ENCODE data around the gene NFIA. TPM values are rescaled to one million over a fixed set of nuclear protein-coding genes. Genes with fewer than 3 reads are reported as not detected.

NFIA gene
- total and polyA plus RNA-seq, 2 of the 13 experiments (the other 11 are each of a cell fraction or from before 2014, with no cell fraction given): 14.7 to 28.5 TPM

DNA sequence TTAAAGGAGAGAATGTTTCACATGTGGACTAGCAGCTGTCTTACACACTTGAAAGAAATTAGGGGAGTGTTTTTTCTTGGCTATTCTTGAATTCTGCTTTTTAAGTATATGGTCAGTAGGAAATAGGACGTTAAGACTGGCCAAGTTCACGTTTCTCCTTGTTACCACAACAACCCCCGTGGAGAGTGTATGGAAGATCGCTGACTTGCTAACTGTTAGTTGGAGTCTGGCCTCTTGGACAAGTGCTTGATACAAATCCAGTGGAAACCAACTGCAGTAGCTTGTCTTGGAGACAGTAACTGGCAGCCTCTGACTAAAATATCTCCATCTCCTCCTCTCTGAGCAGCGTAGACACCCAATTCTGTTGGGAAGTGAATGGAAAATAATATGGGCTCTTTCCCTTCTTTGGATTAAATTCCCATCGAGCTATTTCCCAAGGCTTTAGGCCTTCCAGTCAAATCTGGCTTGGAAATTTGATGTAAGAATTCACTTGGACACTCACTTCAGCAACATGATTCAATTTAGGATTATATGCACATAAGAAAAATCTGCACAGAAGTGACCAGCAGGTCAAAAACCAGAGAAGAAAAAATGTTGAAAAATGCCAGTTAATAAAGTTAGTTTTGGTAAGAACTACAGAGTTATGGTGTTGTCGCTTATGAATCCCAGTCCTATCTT lies 3.6 kb upstream of the NFIA start:
- peak overlapping the region; percentile 89 for H3K4me2 ChIP-seq (ENCODE audit: low read depth, low read length)
- ChIA-PET POLR2A (interaction anchor here (1.0 to 2.2 kb wide), 3 partner anchors 22 to 1264 kb away, joined by 4 to 10 read pairs (median 5); partner anchors contain the start of gene HOOK1), CTCF (ENCODE audit: low intra/inter-chr PET ratio, low total read pairs) (no interaction called here)
- peaks cover 43% of the 10 kb centered on the region for H3K4me1 ChIP-seq (ENCODE audit: insufficient read depth, low read length)
- intact Hi-C loops (cut with micrococcal nuclease; ENCODE audit: unreplicated experiment) (loop anchor here (5.0 kb wide), 1 partner anchor 34 kb away; no protein-coding TSS in a partner anchor), in situ Hi-C loops (cut with HindIII; ENCODE audit: extremely low pct_ligation_motif_present, low pct_unique_long_range_greater_than_20kb) (no loop called here)
- ATAC-seq (no peak), DNase-seq (ENCODE audit: low spot score) (no peak), FAIRE-seq (no peak)
- H3K27me3 ChIP-seq (ENCODE audit: control insufficient read depth in 1 of 2, insufficient read depth in 2 of 2, low read length in 2 of 2): no peaks in the 10 kb centered on the region; a peak in 1 of 5 replicates
- peak overlapping the region; percentile 1 for H3K27ac ChIP-seq (ENCODE audit: extremely low read length, insufficient read depth, low read length)
- no peaks in the 10 kb centered on the region for H3K36me3 ChIP-seq (replicated peaks in 1 of 2; ENCODE audit: control insufficient read depth in 1 of 2, insufficient read depth in 2 of 2, low read length in 2 of 2)
- H2AFZ ChIP-seq (ENCODE audit: low read length): no peak overlapping the region
- WGBS (ENCODE audit: low lambda C conversion rate): 55% methylated on average over 7 of the region's 7 CpGs
- TF ChIP-seq ZNF274 (CRISPR knock-in tag; IDR thresholded peaks at IDR 0.05) (no peak), ZNF17 (CRISPR knock-in tag; IDR thresholded peaks at IDR 0.05) (no peak), RCOR2 (CRISPR knock-in tag; IDR thresholded peaks at IDR 0.05) (no peak)
- TF ChIP-seq, protein P1, sequence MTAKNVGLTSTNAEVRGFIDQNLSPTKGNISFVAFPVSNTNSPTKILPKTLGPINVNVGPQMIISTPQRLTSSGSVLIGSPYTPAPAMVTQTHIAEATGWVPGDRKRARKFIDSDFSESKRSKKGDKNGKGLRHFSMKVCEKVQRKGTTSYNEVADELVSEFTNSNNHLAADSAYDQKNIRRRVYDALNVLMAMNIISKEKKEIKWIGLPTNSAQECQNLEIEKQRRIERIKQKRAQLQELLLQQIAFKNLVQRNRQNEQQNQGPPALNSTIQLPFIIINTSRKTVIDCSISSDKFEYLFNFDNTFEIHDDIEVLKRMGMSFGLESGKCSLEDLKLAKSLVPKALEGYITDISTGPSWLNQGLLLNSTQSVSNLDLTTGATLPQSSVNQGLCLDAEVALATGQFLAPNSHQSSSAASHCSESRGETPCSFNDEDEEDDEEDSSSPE (CRISPR knock-in tag; IDR thresholded peaks at IDR 0.05): no peak
- H4K20me1 ChIP-seq (ENCODE audit: insufficient read depth, low read length): no peaks in the 10 kb centered on the region
- 0 out of 2 replicates have a peak overlapping the region, but pooled peaks have one; percentile 6 for H3K9ac ChIP-seq (ENCODE audit: insufficient read depth, low read depth, low read length)
- H3K4me3 ChIP-seq (replicated peaks in 1 of 3; ENCODE audit: insufficient read depth in 1 of 3, low read depth in 2 of 3, low read length in 3 of 3): peak overlapping the region in 2 of 3 experiments; percentile 40 to 80; a peak in 4 of 6 replicates
- no peaks in the 10 kb centered on the region for H3K9me3 ChIP-seq (ENCODE audit: low read length)
- no TSS peak for BruUV-seq (replicated peaks)
- peaks cover 28% of the 10 kb centered on the region for H3K79me2 ChIP-seq (ENCODE audit: insufficient read depth, low read length)

DNA sequence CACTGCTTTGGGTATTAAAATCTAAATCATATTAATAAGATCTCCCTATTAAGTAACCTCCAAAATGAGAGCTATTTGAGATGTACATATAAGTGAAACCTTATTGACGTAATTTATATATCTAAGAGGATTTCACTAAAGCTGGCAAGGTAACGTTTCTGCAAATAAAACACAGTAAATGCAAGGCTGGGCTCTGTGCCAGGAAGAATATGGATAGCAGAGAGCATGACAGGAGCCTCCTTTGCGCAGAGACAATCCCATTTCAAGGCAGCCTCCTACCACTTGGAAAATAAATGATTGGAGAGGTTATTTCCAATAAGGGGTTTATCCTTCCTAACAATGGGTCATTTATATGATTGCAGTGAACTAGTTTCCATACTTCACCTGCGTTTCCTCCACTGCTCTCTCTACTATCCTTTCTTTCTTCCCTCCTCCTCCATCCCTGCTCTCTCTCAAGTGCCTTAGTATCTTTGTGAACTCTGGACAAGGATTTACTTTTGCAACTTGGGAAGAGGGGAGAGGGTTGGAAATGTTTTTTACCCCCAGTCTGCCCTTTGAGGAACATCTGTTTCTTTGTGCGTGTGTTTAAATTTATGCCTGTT lies 3.0 kb upstream of the NFIA start:
- FAIRE-seq (no peak), DNase-seq (ENCODE audit: low spot score) (no peak), ATAC-seq (no peak)
- in situ Hi-C loops (cut with HindIII; ENCODE audit: extremely low pct_ligation_motif_present, low pct_unique_long_range_greater_than_20kb) (no loop called here), intact Hi-C loops (cut with micrococcal nuclease; ENCODE audit: unreplicated experiment) (loop anchor here (5.0 kb wide), 1 partner anchor 33 kb away; no protein-coding TSS in a partner anchor)
- 48% methylated on average over 5 of the region's 5 CpGs for WGBS (ENCODE audit: low lambda C conversion rate)
- Histone ChIP-seq H3K4me2 (ENCODE audit: low read depth, low read length) (peak overlapping the region; percentile 78), H3K79me2 (ENCODE audit: insufficient read depth, low read length) (peaks cover 34% of the 10 kb centered on the region), H3K4me3 (replicated peaks in 1 of 3; ENCODE audit: insufficient read depth in 1 of 3, low read depth in 2 of 3, low read length in 3 of 3) (peak overlapping the region; percentile 8 to 38 (median 36); a peak in 4 of 6 replicates), H3K27me3 (ENCODE audit: control insufficient read depth in 1 of 2, insufficient read depth in 2 of 2, low read length in 2 of 2) (no peaks in the 10 kb centered on the region; a peak in 1 of 5 replicates), H3K27ac (ENCODE audit: extremely low read length, insufficient read depth, low read length) (peak overlapping the region; percentile 54), H2AFZ (ENCODE audit: low read length) (peak overlapping the region; percentile 35), H4K20me1 (ENCODE audit: insufficient read depth, low read length) (peaks cover 5% of the 10 kb centered on the region; the same call in 1 of the 2 replicates), H3K4me1 (ENCODE audit: insufficient read depth, low read length) (peaks cover 43% of the 10 kb centered on the region), H3K9ac (ENCODE audit: insufficient read depth, low read depth, low read length) (peak overlapping the region; percentile 39; the same call in 1 of the 2 replicates), H3K9me3 (ENCODE audit: low read length) (no peaks in the 10 kb centered on the region), H3K36me3 (replicated peaks in 1 of 2; ENCODE audit: control insufficient read depth in 1 of 2, insufficient read depth in 2 of 2, low read length in 2 of 2) (no peaks in the 10 kb centered on the region)
- CTCF ChIA-PET (ENCODE audit: low intra/inter-chr PET ratio, low total read pairs): no interaction called here
- TF ChIP-seq ARNT2 (CRISPR knock-in tag; IDR thresholded peaks at IDR 0.05; ENCODE audit: low read depth) (0 out of 2 replicates have a peak, but pooled peaks have one; percentile 8), ARID2 (CRISPR knock-in tag; IDR thresholded peaks at IDR 0.05; ENCODE audit: borderline replicate concordance) (no peak)
- no TSS peak for BruUV-seq (replicated peaks)
- POLR2A ChIA-PET: no interaction called here
